ENCODE measurements around the gene C1QTNF1.
A peak's percentile ranks its signal among the peaks of the same experiment; 100 is the strongest.

C1QTNF1 gene

DNA sequence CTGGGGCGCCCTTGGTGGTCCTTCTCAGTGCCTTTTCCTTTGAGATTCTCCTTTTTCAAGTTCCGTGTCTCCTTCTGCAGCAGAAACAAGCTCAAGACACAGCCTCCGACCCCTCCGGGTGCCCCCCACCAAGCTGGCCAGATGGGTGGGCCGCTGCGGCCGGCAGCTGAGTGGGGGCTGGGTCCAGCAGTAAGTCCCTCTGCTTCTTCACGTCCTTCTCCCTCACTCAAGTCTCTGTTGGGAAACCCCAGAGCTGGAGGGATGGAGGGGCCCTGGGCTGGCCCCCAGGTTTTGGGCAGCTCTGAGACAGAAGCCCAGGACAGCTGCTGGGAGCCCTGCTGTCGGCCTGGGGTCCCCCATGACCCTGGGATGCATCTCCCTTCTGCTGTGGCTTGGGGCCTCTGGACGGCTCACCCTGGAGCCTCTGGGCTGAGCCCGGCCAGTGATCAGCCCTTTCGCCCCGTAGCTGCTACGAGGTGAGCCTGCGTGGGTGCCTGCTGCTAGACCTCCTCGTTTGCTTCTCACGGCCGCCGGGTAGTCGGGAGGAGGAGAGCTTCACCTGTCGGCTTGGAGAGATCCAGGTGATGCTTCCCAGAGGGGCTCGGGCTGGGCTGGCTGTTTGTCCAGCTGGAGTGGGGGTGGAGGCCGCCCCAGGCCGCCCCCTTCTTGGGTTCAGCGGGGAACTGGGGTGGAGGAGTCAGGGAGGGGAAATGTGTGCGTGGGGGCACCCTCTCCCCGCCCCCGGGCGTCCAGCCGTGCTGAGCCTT lies 61.4 kb downstream of the C1QTNF1 start:
- TF ChIP-seq, protein P1, sequence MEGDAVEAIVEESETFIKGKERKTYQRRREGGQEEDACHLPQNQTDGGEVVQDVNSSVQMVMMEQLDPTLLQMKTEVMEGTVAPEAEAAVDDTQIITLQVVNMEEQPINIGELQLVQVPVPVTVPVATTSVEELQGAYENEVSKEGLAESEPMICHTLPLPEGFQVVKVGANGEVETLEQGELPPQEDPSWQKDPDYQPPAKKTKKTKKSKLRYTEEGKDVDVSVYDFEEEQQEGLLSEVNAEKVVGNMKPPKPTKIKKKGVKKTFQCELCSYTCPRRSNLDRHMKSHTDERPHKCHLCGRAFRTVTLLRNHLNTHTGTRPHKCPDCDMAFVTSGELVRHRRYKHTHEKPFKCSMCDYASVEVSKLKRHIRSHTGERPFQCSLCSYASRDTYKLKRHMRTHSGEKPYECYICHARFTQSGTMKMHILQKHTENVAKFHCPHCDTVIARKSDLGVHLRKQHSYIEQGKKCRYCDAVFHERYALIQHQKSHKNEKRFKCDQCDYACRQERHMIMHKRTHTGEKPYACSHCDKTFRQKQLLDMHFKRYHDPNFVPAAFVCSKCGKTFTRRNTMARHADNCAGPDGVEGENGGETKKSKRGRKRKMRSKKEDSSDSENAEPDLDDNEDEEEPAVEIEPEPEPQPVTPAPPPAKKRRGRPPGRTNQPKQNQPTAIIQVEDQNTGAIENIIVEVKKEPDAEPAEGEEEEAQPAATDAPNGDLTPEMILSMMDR (conservative IDR thresholded peaks at IDR 0.05; ENCODE audit: low read depth, low read length), result no peak
- no peak for DNase-seq (ENCODE audit: low read depth)
- H3K4me3 ChIP-seq (ENCODE audit: low read depth, low read length), result no peak overlapping the region

DNA sequence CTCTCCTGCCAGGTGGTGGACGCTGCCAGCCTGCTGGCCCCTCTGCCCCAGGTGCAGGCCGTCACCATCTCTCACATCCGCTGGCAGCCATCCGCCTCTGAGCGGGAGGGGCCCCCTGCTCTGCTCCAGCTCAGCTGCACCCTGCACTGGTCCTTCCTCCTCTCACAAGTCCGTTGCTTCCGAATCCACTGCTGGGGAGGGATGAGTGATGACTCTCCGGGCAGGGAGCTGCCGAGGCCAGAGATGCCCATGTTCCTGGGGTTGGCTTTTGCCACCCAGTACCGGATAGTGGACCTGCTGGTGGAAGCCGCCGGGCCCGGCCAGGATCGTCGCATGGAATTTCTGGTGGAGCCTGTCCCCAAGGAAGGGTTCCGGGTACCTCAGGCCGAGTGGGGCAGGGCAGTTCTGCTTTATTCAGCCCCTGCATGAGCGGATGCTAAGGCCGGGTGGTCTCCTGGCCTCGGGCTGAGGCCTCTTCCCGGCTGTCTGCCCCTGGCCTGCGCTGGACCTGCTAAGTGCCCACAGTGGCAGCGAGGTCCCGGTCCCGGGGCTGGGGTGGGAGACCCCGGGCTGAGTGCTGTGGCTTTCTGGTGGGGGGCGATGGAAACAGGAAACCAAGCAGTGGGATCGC lies 62.1 kb downstream of the C1QTNF1 start:
- no peak for DNase-seq (ENCODE audit: low read depth)
- TF ChIP-seq, protein P1 (conservative IDR thresholded peaks at IDR 0.05; ENCODE audit: low read depth, low read length), result no peak
- H3K4me3 ChIP-seq (ENCODE audit: low read depth, low read length), result no peak overlapping the region

DNA sequence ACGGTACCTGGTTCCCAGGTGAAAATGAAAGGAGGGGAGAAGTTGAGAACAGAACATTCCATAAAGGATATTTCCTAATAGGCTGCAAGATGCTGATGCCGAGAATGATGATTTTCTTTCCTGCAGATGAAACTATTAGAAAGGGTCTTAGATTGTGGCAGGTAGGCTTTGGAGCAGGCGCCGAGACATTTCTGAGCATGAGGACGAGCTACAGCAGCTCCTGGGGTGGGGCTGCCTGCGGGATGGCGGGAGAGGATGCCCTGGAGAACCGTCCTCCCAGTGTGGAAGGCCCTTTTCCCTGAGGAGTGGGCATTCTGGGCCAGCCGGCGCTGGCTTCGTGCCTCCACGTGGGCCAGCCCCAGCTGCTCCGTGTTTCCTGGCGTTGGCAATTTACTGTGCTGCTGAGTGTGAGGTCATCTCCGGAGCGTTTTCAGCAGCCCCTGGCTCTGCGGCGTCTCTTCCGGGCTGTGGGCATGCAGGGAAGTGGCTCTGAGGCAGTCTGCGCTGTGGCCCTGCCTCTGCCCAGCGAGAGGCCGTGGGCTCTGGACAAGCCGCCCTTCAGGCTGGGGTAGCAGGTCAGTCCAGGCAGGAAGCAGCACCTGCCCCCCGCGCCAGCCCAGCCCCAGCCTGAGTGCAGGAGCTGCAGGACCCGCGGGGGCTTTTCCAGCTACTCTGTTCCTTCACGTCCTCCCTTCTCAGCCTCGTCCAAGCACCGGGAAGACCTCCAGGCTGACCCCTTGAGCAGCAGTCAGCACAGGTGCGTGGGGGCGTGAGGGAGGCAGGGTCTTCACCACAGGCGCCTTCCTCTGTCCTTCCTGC lies 62.8 kb downstream of the C1QTNF1 start:
- no peak overlapping the region for H3K4me3 ChIP-seq (ENCODE audit: low read depth, low read length)
- TF ChIP-seq, protein P1 (conservative IDR thresholded peaks at IDR 0.05; ENCODE audit: low read depth, low read length), result no peak
- no peak for DNase-seq (ENCODE audit: low read depth)

DNA sequence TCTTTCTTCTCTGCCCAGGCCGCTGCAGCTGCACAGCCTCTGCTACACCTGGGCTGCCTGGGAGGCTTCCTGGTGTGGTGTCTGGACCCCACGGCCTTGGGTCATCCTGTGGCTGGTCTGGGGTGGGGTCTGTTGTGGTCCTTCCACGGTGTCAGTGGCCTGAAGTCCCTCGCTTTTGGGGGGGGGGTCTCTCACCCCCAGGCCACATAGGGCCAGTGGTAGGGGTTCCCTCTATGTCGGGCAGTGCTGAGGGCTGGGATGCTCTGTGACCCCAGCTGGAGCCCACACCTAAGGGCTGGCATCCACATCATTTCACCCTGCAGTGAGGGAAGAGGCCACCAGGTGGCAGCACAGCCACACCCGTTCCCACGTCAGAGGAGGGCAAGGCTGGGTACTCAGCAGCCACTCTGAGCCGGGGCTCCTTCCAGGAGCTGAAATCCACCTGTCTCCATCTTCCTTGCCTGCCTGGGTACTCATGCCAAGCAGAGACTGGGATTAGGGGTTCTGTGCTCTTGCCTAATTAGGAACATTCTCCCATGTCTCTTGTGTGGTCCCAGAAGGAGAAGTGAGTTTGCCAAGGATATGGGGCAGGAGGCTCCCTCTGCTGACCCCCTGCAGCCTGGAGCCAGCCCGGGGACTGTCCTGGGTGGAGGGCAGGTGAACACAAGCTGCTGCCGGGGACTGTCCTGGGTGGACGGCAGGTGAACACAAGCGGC lies 63.6 kb downstream of the C1QTNF1 start:
- TF ChIP-seq, protein P1 (conservative IDR thresholded peaks at IDR 0.05; ENCODE audit: low read depth, low read length), result peak; percentile 89
- DNase-seq (ENCODE audit: low read depth), result peak; percentile 47
- H3K4me3 ChIP-seq (ENCODE audit: low read depth, low read length), result no peak overlapping the region

DNA sequence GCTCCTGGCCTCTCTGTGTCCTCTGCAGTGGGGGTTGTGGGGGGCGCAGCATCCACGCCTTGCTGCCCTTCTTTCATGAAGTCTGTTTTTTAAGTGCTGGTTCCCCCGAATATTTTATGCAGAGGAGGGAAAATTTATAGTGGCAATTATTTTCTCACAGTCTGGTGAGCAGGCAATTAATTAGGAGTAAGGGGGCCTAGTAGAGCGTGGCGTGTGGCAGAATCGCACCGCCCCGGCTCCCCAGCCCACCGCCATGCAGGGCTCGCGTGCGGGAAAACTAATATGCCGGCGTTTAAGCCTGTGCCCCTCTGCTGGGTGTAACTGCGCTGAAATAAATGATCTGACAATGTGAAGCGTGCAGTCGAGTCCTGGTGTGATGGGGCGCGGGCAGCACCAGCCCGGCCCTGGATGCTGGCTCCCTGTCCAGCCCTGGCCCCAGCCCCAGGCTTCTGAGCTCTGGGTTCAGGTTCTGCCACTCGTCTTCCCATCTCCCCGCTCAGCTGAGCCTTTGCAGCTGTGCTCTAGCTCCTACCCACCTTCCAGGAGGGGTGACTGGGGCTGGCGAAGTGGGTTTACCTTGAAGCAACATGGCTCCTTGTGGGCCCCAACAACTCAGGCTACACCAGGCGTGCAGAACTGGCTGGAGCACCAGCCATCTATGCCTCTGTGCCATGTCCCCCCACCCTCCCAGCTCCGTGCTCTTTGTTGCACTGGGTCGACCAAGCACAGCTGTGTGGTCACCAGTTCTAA lies 64.5 kb downstream of the C1QTNF1 start:
- H3K4me3 ChIP-seq (ENCODE audit: low read depth, low read length), result no peak overlapping the region
- no peak for DNase-seq (ENCODE audit: low read depth)
- TF ChIP-seq, protein P1 (conservative IDR thresholded peaks at IDR 0.05; ENCODE audit: low read depth, low read length), result no peak

DNA sequence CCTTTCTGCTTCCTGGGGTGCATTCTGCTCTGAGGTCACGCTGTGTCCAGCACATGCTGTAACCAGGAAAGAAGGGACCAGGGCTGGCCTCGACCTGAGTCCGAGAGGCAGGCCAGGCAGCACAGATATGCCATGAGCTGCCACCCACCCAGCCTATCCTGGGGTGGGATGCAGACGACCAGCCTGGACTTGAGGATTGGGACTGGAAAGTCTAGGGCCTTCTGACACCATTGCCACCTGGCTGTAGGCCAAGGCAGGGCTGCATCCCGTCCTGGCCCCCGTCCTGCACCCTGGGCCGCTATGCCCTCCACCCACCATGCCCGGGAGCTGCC lies 65.0 kb downstream of the C1QTNF1 start:
- no peak for DNase-seq (ENCODE audit: low read depth)
- TF ChIP-seq, protein P1 (conservative IDR thresholded peaks at IDR 0.05; ENCODE audit: low read depth, low read length), result no peak
- H3K4me3 ChIP-seq (ENCODE audit: low read depth, low read length), result no peak overlapping the region

All from choroid plexus epithelial cell (primary cell).